LoVo (cell line): ENCODE results near the gene PRSS21.

Experiments
- DNase-seq: peaks from one replicate; pipeline ENCODE4 v3.0.0-alpha.2; 2016; ENCODE audit warnings: low spot score

PRSS21 gene

DNA sequence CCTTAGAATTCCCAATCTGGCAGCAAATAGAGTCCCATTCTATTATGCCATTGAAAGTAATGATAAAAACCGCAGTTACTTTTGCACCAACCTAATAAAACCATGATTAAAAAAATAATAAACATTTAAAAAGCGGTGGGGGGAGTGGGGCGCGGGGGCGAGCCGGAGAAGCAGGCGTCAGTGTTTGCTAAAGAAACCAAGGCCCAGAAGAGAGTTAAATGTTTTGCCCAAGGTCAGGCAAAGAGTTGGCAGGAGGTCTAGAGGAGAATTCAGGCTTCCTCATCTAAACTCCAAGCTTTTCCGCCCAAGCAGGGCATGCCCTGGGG, 50.6 kb downstream of the PRSS21 start:
- no peak for DNase-seq

DNA sequence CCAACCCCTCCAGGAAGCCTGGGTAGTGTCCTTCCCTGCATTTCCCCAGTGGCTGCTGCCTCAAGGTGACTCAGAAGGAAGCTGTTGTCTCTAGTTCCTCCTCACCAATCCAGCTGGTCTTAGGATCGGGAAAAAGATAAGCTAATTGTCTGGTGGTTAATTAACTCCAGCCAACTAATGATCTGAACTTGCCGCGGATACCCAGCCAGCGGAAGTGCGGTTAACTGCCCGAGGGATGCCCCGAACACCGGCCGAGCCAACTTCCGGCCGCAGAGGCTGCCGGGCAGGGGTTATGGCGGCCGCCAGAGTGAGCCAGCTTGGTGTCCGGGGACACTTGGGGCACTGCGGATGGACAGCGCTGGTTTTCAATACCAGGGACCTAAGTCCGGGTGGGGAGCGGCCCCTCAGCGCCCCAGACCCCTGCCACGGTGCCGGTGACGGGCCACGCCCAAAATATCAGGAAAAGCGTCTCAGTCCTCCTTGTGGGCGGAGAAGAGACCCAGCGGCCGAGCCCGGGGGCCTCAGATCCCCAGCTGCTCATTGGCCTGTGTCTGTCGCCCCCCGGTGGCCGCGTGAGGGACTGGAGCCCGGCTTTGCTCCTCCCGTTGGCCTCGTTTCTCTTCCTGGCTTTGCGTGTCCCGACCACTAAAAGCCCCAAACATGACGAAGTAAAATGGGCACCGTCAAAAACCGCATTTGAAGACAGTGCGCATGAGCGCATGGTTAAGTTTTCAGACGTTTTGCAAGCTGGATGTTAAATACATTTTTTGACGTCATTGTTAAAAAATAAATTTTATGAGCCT, 51.2 kb downstream of the PRSS21 start:
- peak; percentile 93 for DNase-seq
